Measurements from ENCODE around the gene SPPL2B.
A peak's percentile ranks its signal among the peaks of the same experiment; 100 is the strongest.

SPPL2B gene

DNA sequence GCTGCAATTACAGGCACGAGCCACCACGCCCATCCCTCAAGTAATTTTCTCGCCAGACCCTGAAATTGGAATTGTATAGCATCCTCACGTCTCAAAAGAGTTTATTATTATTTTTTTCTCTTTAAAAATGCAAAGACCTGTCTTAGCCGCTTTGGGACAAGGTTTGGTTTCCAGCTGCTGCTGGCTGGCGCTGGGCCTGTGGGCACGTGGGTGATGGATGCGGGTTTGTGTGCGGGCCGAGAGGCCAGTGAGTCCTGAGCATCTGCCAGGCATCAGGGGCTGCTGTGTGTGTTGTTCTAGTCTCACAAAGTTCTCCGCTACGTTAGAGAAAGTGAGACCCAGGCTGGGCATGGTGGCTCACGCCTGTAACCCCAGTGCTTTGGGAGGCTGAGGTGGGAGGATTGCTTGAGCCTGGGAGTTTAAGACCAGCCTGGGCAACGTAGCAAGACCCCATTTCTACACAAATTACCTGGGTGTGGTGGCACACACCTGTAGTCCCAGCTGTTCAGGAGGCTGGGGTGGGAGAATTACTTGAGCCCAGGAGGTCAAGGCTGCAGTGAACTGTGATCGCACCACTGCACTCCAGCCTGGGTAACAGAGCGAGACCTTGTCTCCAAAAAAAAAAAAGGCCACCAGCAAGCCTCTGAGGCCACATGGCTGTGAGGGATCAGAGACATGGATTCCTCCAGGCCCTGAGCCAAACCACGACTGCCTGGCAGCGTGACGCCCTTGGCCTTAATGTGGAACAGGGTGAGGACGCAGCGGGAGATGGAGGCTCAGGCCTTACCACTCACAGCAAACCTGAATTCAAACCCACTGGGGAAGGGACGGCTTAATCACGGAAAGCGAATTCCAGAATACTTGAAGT lies 26.9 kb downstream of the SPPL2B start:
- DNase-seq (ENCODE audit: low read depth, low spot score), result peak; percentile 12
- in situ Hi-C loops (cut with HindIII; ENCODE audit: low sequenced_read_pairs), result no loop called here
- TF ChIP-seq, protein P1, sequence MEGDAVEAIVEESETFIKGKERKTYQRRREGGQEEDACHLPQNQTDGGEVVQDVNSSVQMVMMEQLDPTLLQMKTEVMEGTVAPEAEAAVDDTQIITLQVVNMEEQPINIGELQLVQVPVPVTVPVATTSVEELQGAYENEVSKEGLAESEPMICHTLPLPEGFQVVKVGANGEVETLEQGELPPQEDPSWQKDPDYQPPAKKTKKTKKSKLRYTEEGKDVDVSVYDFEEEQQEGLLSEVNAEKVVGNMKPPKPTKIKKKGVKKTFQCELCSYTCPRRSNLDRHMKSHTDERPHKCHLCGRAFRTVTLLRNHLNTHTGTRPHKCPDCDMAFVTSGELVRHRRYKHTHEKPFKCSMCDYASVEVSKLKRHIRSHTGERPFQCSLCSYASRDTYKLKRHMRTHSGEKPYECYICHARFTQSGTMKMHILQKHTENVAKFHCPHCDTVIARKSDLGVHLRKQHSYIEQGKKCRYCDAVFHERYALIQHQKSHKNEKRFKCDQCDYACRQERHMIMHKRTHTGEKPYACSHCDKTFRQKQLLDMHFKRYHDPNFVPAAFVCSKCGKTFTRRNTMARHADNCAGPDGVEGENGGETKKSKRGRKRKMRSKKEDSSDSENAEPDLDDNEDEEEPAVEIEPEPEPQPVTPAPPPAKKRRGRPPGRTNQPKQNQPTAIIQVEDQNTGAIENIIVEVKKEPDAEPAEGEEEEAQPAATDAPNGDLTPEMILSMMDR (IDR thresholded peaks at IDR 0.05; ENCODE audit: low read depth, low read length), result no peak

DNA sequence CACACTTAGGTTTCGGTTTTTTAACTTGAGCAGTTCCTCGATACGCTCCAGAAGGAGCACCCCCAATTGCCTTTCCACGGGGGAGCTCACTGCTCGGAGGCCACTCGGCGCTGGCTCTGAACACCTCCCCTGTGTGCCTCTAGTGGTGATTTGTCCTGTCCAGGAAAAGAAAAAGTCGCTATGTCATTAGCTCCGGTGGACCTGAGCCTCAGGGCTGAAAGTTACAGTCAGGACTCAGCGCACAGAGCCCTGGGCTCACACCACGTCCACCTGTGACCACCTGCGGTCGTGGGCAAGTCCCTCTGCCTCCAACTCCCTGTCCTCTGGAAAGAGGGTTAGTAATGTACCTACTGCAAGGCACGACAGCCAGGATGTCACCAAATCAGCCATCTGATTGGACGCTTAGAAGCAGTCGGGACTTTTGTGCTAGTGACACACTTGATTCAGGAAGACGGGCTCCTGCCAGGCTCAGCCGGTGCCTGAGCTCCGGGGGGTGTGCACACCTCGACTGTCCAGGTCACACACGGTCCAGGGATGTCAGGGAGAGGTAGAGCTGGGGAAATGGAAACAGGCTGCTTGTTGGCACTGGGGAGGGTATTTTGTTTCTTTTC lies 27.7 kb downstream of the SPPL2B start:
- TF ChIP-seq, protein P1 (IDR thresholded peaks at IDR 0.05; ENCODE audit: low read depth, low read length), result no peak
- no peak for DNase-seq (ENCODE audit: low read depth, low spot score)
- in situ Hi-C loops (cut with HindIII; ENCODE audit: low sequenced_read_pairs), result no loop called here
- H3K4me3 ChIP-seq (ENCODE audit: low read depth, low read length), result no peak overlapping the region

More for the DNA sequence above, 26.9 kb downstream of the SPPL2B start:
- no peak overlapping the region for H3K4me3 ChIP-seq (ENCODE audit: low read depth, low read length)

- TF ChIP-seq, protein P1 (IDR thresholded peaks at IDR 0.05; ENCODE audit: low read depth, low read length), result no peak
- no peak for DNase-seq (ENCODE audit: low read depth, low spot score)
- H3K4me3 ChIP-seq (ENCODE audit: low read depth, low read length), result no peak overlapping the region
- in situ Hi-C loops (cut with HindIII; ENCODE audit: low sequenced_read_pairs), result no loop called here
Observed at GRCh38 chr19:2357279-2358206, 29.1 kb downstream of the SPPL2B start.

DNA sequence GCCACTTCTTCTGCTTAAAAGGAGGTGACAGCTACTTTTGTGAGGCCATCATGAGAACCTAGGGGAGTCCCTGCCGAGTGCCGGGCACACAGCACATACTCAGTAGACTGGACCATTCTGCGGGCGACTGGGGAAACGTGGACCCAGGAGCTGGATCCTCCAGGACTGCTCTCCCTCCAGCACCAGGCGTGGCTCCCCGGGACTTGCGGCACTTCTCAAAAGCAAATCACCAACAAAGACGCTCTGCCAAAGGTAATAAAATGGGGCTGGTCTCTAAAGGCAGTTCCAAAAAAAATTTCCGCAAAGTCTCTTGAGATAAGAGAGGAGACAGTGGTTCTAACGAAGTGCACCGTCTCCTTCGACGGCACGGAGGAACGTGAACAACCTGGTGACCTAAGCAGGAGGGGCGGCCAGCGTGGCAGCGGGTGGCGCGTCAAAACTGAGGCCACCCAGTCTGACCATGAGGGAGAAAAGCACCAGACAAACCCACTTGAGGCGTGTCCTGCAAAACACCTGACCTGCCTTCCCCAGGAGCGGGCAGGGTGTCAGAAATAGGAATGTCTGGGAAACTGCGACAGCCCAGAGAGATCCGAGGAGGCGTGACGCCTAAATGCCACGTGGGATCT lies 30.2 kb downstream of the SPPL2B start:
- TF ChIP-seq, protein P1 (IDR thresholded peaks at IDR 0.05; ENCODE audit: low read depth, low read length), result no peak
- H3K4me3 ChIP-seq (ENCODE audit: low read depth, low read length), result no peak overlapping the region
- DNase-seq (ENCODE audit: low read depth, low spot score), result no peak
- in situ Hi-C loops (cut with HindIII; ENCODE audit: low sequenced_read_pairs), result no loop called here

- TF ChIP-seq, protein P1 (IDR thresholded peaks at IDR 0.05; ENCODE audit: low read depth, low read length), result no peak
- H3K4me3 ChIP-seq (ENCODE audit: low read depth, low read length), result no peak within 1 kb of the TSS
- in situ Hi-C loops (cut with HindIII; ENCODE audit: low sequenced_read_pairs), result no loop called here
- DNase-seq (ENCODE audit: low read depth, low spot score), result no peak
Observed at GRCh38 chr19:2359992-2360685, 31.7 kb downstream of the SPPL2B start, which contains the start of gene TMPRSS9. TMPRSS9 (plus strand) TSS chr19:2360265; CDS start chr19:2389786, 29,521 bp downstream.
